ENCODE measurements around the gene BLMH. TPM values are rescaled to one million over a fixed set of nuclear protein-coding genes. Genes with fewer than 3 reads are reported as not detected.

The BLMH gene
- total RNA-seq, 2 donors from 2014 or later, result 10.8 to 13.9 TPM

DNA sequence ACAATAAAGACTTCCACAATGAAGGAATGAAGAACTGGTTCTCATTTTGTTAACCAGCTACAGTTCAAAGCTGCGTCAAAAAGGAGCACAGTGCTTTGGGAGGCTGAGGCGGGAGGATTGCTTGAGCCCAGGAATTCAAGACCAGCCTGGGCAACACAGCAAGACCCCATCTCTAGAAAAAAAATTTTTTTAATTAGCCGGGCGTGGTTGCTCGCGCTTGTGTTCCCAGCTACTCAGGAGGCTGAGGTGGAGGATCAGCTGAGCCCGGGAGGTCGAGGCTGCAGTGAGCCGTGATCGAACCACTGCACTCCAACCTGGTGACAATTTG, 55.5 kb downstream of the BLMH start:
- Histone ChIP-seq H3K9me3 (no peaks in the 10 kb centered on the region), H3K27ac (no peak overlapping the region), H3K27me3 (peaks cover 0 to 9% of the 10 kb centered on the region in 2 donors), H3K4me3 (peak overlapping the region in 1 of 2 donors; percentile 52), H3K4me1 (peaks cover 0 to 29% of the 10 kb centered on the region in 2 donors), H3K36me3 (no peaks in the 10 kb centered on the region)
- DNase-seq (ENCODE audit: low spot score), result no peak
- TF ChIP-seq, protein P1, sequence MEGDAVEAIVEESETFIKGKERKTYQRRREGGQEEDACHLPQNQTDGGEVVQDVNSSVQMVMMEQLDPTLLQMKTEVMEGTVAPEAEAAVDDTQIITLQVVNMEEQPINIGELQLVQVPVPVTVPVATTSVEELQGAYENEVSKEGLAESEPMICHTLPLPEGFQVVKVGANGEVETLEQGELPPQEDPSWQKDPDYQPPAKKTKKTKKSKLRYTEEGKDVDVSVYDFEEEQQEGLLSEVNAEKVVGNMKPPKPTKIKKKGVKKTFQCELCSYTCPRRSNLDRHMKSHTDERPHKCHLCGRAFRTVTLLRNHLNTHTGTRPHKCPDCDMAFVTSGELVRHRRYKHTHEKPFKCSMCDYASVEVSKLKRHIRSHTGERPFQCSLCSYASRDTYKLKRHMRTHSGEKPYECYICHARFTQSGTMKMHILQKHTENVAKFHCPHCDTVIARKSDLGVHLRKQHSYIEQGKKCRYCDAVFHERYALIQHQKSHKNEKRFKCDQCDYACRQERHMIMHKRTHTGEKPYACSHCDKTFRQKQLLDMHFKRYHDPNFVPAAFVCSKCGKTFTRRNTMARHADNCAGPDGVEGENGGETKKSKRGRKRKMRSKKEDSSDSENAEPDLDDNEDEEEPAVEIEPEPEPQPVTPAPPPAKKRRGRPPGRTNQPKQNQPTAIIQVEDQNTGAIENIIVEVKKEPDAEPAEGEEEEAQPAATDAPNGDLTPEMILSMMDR (IDR thresholded peaks at IDR 0.05), result no peak

DNA sequence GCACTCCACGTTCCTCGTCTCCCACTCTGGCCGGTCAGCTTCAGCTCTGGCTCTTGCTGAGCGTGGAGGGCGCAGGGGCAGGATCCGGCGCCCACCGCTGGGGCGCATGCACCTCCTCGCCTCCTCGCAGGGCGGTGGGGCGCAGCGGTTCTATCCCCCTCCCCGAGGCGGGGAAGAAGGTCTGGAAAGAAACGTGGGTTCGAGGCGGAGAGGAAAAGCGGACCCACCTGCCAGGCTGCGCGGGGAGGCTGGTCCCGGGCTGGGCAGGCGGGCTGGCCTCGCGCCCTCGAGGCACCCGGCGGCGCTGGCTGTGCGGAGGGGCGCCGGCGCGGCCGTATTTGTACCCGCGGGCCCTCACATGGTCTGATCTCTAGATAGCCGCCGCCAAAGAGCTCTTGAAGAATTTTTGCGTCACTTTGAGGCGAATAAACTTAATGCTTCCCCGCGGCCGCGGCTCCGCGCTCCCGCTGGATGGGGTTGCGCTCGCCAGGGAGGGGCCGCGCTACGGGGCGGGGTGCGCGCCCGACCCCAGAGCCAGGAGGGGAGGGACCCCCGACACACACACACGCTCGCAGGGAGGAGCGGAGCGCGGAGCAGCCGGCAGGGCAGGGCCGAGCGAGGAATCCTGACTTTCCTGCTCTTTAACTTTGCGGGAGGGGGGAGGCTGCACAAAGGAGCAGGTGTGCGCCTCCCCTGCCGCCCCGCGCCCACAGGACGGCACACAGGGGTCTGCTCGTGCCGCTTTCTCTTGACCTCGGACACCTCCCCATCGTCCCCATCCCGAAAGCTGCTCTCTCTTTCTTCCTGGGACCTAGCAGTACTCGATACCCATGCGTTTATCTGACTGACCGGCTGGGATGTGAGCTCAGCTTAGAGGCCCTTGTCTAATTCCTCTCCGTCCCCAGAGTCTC, 56.1 kb downstream of the BLMH start, which contains the start of gene SLC6A4:
Gene SLC6A4 (minus strand): TSS at position 312 of the 911 bp plus-strand sequence. CDS start 13,739 bp downstream, outside the sequence.
- Histone ChIP-seq H3K36me3 (no peaks in the 10 kb centered on the region), H3K4me1 (peaks cover 0 to 29% of the 10 kb centered on the region in 2 donors), H3K9me3 (no peaks in the 10 kb centered on the region), H3K27ac (no peak within 1 kb of the TSS), H3K4me3 (peak within 1 kb of the TSS; percentile 25 to 52), H3K27me3 (peaks cover 0 to 9% of the 10 kb centered on the region in 2 donors)
- TF ChIP-seq, protein P1 (IDR thresholded peaks at IDR 0.05), result no peak
- no peak for DNase-seq (ENCODE audit: low spot score)

DNA sequence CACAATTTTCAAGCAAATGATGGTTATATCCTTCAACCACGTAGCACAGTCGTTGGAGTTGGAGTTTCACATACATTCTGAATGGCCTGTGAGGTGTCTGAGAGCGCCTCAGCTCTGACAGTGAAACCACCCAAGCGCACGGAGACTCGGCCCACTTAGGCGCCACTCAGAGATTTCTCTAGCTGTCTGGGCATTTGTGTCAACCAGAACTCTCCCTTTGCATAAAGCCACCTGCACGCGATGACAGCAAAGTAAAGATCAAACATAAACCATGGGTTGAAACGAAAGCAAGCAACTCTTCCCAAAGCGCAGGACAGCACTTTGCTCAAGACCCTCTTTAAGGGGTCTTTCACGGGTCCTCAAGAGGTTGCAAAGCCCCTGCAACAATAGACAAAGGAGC, 56.8 kb downstream of the BLMH start:
- DNase-seq (ENCODE audit: low spot score), result no peak
- Histone ChIP-seq H3K4me3 (peak overlapping the region in 1 of 2 donors; percentile 52), H3K4me1 (peaks cover 0 to 29% of the 10 kb centered on the region in 2 donors), H3K9me3 (no peaks in the 10 kb centered on the region), H3K27me3 (peaks cover 0 to 9% of the 10 kb centered on the region in 2 donors), H3K36me3 (no peaks in the 10 kb centered on the region), H3K27ac (no peak overlapping the region)
- TF ChIP-seq, protein P1 (IDR thresholded peaks at IDR 0.05), result no peak

DNA sequence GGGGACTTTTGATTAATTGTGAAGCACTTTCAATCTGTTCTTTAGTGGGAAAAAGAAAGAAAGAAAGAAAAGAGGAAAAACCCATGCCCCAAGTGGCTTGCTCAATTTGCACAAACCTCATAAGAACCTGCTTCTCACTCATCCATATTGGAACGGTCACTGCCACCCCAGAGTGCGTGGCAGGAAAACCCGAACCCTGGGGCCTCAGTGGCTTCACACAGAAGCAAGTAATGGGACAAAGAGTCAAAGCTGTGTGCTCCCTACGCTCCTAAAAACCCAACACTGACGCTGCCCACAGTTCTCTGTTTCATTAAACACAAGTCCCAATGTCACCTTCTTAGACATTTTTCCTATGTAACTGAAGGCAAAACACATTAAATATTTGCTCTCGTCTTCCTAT, 57.4 kb downstream of the BLMH start:
- TF ChIP-seq, protein P1 (IDR thresholded peaks at IDR 0.05), result no peak
- Histone ChIP-seq H3K4me1 (peaks cover 0 to 29% of the 10 kb centered on the region in 2 donors), H3K36me3 (no peaks in the 10 kb centered on the region), H3K27me3 (peaks cover 0 to 9% of the 10 kb centered on the region in 2 donors), H3K27ac (no peak overlapping the region), H3K9me3 (no peaks in the 10 kb centered on the region), H3K4me3 (no peak overlapping the region)
- no peak for DNase-seq (ENCODE audit: low spot score)

DNA sequence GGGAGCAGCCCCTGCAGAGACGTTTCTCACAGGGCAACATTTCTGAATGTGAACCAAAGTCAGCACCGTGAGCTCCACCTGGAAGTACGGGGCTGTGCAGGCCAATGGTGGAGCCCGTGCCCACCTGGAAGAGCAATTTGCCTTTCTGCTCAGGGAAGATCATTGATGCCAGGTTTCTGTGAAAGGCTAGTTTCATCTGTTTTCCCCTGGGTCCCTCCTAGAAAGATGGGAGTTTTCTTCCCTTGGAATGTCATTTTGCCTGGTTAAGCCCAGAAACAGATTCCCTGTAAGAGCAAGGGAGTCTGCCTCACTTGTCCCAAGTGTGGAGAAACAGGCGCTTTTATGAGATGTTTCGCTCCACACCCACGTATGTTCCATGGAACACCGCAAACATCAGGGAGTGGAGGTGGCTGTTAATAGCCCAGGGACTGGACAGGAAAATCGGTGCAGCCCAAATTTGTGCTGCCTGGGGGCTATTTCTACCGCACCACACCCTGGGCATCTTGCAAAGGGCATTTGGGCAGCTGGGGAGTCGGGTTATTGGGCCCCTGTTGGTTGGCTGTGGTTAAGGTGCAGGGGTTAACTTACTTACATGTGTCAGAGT, 58.8 kb downstream of the BLMH start:
- Histone ChIP-seq H3K36me3 (no peaks in the 10 kb centered on the region), H3K4me1 (peaks cover 0 to 29% of the 10 kb centered on the region in 2 donors), H3K9me3 (no peaks in the 10 kb centered on the region), H3K27me3 (peaks cover 0 to 9% of the 10 kb centered on the region in 2 donors), H3K4me3 (no peak overlapping the region), H3K27ac (no peak overlapping the region)
- TF ChIP-seq, protein P1 (IDR thresholded peaks at IDR 0.05), result no peak
- no peak for DNase-seq (ENCODE audit: low spot score)

Data from right atrium auricular region (tissue), 2 donors.